Caco-2 (cell line): ENCODE data around the gene ZSWIM5. TPM values are rescaled to one million over a fixed set of nuclear protein-coding genes. Genes with fewer than 3 reads are reported as not detected.

ENCODE experiments used
- BruUV-seq: library from RNA; stranded (reverse); fragments of 400-500 nt; replicated peaks from 2 replicates; lab custom pipeline; 2021; lab: Mats Ljungman, UMichigan
- CTCF ChIA-PET: fragments of 300-600 bp; sonication (Branson Sonifier 250); formaldehyde crosslinking; loops from one replicate; lab custom pipeline; 2022; ENCODE audit warnings: antibody characterized with exemption; lab: Charles Lee
- POLR2A ChIA-PET: fragments of 300-600 bp; sonication (Branson Sonifier 250); formaldehyde crosslinking; loops from one replicate; lab custom pipeline; 2022; ENCODE audit warnings: antibody characterized with exemption; lab: Charles Lee
- DNase-seq, 2 experiments: peaks; one replicate each; pipeline versions ENCODE4 v3.0.0 to v3.0.0-alpha.2; 2020 to 2022
- H3K27me3 ChIP-seq: replicated peaks from 2 replicates; pipeline ENCODE4 v1.6.0; 2011; ENCODE audit warnings: low read length; ENCODE audit not compliant: control insufficient read depth, insufficient read depth
- H3K36me3 ChIP-seq: 2 replicates; pipeline ENCODE4 v1.5.1; 2011; ENCODE audit warnings: low read length; ENCODE audit not compliant: control insufficient read depth, insufficient read depth
- H3K4me1 ChIP-seq: fragments of 250-450 bp; sonication (Bioruptor Pico); 2 replicates; pipeline ENCODE4 v1.5.1; 2020; ENCODE audit warnings: mild to moderate bottlenecking
- H3K4me3 ChIP-seq: 2 replicates; pipeline ENCODE4 v1.5.1; 2011; ENCODE audit warnings: low read depth, mild to moderate bottlenecking, control low read depth, low read length
- H3K9me3 ChIP-seq: fragments of 250-450 bp; sonication (Bioruptor Pico); 2 replicates; pipeline ENCODE4 v1.5.1; 2020; ENCODE audit warnings: mild to moderate bottlenecking, moderate library complexity
- H3K27ac Mint-ChIP-seq: one replicate; pipeline ENCODE4 v1.8.0; 2022; ENCODE audit warnings: mixed read lengths; ENCODE audit not compliant: unreplicated experiment
- H3K27me3 Mint-ChIP-seq: one replicate; pipeline ENCODE4 v1.8.0; 2022; ENCODE audit warnings: mixed read lengths; ENCODE audit not compliant: insufficient read depth, unreplicated experiment
- H3K36me3 Mint-ChIP-seq: one replicate; pipeline ENCODE4 v1.8.0; 2022; ENCODE audit warnings: mild to moderate bottlenecking, mixed read lengths; ENCODE audit not compliant: insufficient read depth, unreplicated experiment
- H3K4me1 Mint-ChIP-seq: one replicate; pipeline ENCODE4 v1.8.0; 2022; ENCODE audit warnings: low read depth, mixed read lengths; ENCODE audit not compliant: unreplicated experiment
- H3K4me3 Mint-ChIP-seq: one replicate; pipeline ENCODE4 v1.8.0; 2022; ENCODE audit warnings: mild to moderate bottlenecking, moderate library complexity, mixed read lengths; ENCODE audit not compliant: unreplicated experiment
- H3K9me3 Mint-ChIP-seq: one replicate; pipeline ENCODE4 v1.8.0; 2022; ENCODE audit warnings: mixed read lengths; ENCODE audit not compliant: unreplicated experiment
- intact Hi-C: fragments of 100-400 bp; cut with micrococcal nuclease; formaldehyde crosslinking; loops from one replicate; pipeline ENCODE4 v1.10.0; 2022; ENCODE audit not compliant: unreplicated experiment
- total RNA-seq: library from RNA; stranded (reverse); gene quantifications from 2 replicates; pipeline ENCODE4 v1.2.3, GENCODE V29; 2022
- TF ChIP-seq, protein P1 (sequence below), 2 experiments: fragments of 200-600 bp in 1 of 2; IDR thresholded peaks; 1 replicate in 1 of 2; 2 replicates in 1 of 2; pipeline versions ENCODE4 v1.5.1 to v1.8.0; 2011 to 2022; ENCODE audit warnings: antibody characterized with exemption in 1 of 2, control low read depth in 1 of 2, inconsistent platforms in 1 of 2, low read depth in 1 of 2, low read length in 1 of 2, mild to moderate bottlenecking in 1 of 2, moderate library complexity in 1 of 2; ENCODE audit not compliant: insufficient read depth in 1 of 2, severe bottlenecking in 1 of 2, unreplicated experiment in 1 of 2

The ZSWIM5 gene
- total RNA-seq, 1 experiment from 2014 or later: 0.54 TPM

DNA sequence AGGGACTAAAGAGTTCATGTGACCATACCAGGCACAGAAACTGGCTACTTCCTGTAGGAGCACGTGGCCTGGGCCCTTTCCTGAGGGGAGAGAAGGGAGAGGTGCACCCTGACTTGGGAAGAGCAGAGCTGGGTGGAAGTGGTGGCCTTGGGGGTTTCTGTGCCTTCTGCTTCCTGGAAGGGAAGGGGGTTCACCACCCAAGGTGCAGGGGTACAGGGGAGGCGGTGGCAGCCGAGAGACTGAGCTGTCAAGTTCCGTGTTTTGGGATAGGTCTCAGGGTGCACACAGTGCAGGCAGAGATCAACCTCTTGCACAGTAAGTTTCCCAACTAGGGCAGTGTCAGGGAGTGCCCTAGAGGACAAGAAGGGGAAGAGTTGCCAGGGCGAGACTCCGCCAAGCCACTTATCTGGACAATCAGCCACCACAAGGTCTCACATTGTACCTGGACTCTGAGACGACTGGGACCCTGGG lies 205.4 kb downstream of the ZSWIM5 start:
- ChIA-PET POLR2A (interaction anchor here (0.7 kb wide), 1 partner anchor 9 kb away, joined by 15 read pairs; no protein-coding TSS in a partner anchor), CTCF (no interaction called here)
- H3K4me1 Mint-ChIP-seq: peaks cover 11% of the 10 kb centered on the region
- H3K4me3 Mint-ChIP-seq: no peak overlapping the region
- no peaks in the 10 kb centered on the region for H3K9me3 Mint-ChIP-seq
- TF ChIP-seq, protein P1, sequence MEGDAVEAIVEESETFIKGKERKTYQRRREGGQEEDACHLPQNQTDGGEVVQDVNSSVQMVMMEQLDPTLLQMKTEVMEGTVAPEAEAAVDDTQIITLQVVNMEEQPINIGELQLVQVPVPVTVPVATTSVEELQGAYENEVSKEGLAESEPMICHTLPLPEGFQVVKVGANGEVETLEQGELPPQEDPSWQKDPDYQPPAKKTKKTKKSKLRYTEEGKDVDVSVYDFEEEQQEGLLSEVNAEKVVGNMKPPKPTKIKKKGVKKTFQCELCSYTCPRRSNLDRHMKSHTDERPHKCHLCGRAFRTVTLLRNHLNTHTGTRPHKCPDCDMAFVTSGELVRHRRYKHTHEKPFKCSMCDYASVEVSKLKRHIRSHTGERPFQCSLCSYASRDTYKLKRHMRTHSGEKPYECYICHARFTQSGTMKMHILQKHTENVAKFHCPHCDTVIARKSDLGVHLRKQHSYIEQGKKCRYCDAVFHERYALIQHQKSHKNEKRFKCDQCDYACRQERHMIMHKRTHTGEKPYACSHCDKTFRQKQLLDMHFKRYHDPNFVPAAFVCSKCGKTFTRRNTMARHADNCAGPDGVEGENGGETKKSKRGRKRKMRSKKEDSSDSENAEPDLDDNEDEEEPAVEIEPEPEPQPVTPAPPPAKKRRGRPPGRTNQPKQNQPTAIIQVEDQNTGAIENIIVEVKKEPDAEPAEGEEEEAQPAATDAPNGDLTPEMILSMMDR (IDR thresholded peaks at IDR 0.05; ENCODE audit: insufficient read depth in 1 of 2, low read depth in 1 of 2, low read length in 1 of 2, severe bottlenecking in 1 of 2, unreplicated experiment in 1 of 2): no peak
- H3K36me3 ChIP-seq: no peaks in the 10 kb centered on the region; the same call in none of the 2 replicates
- peaks cover 23% of the 10 kb centered on the region for H3K36me3 Mint-ChIP-seq
- no TSS peak for BruUV-seq
- intact Hi-C loops: no loop called here
- no peaks in the 10 kb centered on the region for H3K27me3 ChIP-seq
- no peak overlapping the region for H3K27ac Mint-ChIP-seq
- DNase-seq: no peak
- no peak overlapping the region for H3K4me3 ChIP-seq
- H3K4me1 ChIP-seq: no peaks in the 10 kb centered on the region
- H3K9me3 ChIP-seq: no peaks in the 10 kb centered on the region
- no peaks in the 10 kb centered on the region for H3K27me3 Mint-ChIP-seq

DNA sequence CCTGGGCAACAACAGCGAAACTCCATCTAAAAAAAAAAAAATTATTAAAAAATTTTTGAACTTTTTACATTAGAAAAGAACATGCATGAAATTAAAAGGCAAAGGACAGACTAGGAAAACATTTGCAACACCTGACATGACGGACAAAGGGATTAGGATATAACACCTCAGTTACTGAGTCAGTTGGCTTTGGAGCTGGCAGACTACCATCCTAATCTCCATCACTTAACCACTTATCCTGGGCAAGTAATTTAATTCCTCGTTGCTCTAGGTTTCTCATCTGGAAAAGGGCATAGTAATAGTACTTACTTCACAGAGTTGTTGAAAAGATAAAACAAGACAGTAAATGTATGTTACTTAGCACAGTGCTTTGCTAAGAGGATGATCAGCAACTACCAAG lies 207.2 kb downstream of the ZSWIM5 start:
- Mint-ChIP-seq H3K27me3 (no peaks in the 10 kb centered on the region), H3K4me1 (peaks cover 11% of the 10 kb centered on the region), H3K9me3 (no peaks in the 10 kb centered on the region), H3K36me3 (peaks cover 16% of the 10 kb centered on the region), H3K27ac (no peak overlapping the region), H3K4me3 (no peak overlapping the region)
- Histone ChIP-seq H3K4me3 (no peak overlapping the region), H3K4me1 (no peaks in the 10 kb centered on the region), H3K9me3 (no peaks in the 10 kb centered on the region), H3K36me3 (no peaks in the 10 kb centered on the region; the same call in none of the 2 replicates), H3K27me3 (no peaks in the 10 kb centered on the region)
- BruUV-seq: no TSS peak
- TF ChIP-seq, protein P1 (IDR thresholded peaks at IDR 0.05; ENCODE audit: insufficient read depth in 1 of 2, low read depth in 1 of 2, low read length in 1 of 2, severe bottlenecking in 1 of 2, unreplicated experiment in 1 of 2): no peak
- intact Hi-C loops: no loop called here
- no peak for DNase-seq
- ChIA-PET CTCF (no interaction called here), POLR2A (no interaction called here)

DNA sequence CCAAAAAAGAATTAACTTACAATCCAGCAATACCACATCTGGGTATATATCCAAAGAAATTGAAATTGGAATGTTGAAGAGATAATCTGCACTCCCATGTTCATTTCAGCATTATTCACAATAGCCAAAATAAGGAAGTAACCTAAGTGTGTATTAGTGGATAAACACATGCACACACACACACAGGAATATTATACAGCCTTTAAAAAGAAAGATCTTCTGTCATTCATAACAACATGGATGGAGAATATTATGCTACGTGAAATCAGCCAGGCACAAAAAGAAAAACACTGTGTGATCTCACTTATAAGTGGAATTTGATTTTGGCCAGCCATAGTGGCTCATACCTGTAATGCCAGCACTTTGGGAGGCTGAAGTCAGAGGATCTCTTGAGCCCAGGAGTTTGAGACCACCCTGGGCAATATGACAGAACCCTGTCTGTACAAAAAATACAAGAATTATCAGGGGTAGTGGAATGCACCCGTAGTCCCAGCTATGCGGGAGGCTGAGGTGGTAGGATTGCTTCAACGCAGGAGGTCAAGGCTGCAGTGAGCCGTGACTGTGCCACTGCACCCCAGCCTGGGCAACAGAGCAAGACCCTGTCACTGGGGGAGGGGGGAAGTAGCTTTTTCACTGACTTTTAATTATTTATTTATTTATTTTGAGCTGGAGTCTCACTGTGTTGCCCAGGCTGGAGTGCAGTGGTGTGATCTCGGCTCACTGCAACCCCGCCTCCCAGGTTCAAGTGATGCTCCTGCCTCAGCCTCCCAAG lies 210.8 kb downstream of the ZSWIM5 start:
- Mint-ChIP-seq H3K27me3 (no peaks in the 10 kb centered on the region), H3K4me1 (no peaks in the 10 kb centered on the region), H3K27ac (no peak overlapping the region), H3K9me3 (no peaks in the 10 kb centered on the region), H3K36me3 (no peaks in the 10 kb centered on the region), H3K4me3 (no peak overlapping the region)
- H3K4me1 ChIP-seq: no peaks in the 10 kb centered on the region
- H3K4me3 ChIP-seq: no peak overlapping the region
- H3K36me3 ChIP-seq: no peaks in the 10 kb centered on the region
- H3K27me3 ChIP-seq: no peaks in the 10 kb centered on the region
- BruUV-seq: no TSS peak
- TF ChIP-seq, protein P1 (IDR thresholded peaks at IDR 0.05; ENCODE audit: insufficient read depth in 1 of 2, low read depth in 1 of 2, low read length in 1 of 2, severe bottlenecking in 1 of 2, unreplicated experiment in 1 of 2): no peak
- no peaks in the 10 kb centered on the region for H3K9me3 ChIP-seq
- intact Hi-C loops: no loop called here
- ChIA-PET CTCF (no interaction called here), POLR2A (no interaction called here)
- no peak for DNase-seq
